H1 (cell line): ENCODE data around the gene TSR3. TPM values are rescaled to one million over a fixed set of nuclear protein-coding genes. Genes with fewer than 3 reads are reported as not detected.

Experiments used
- CTCF ChIA-PET: fragments of 300-600 bp; sonication (Branson Sonifier 250); formaldehyde crosslinking; loops from one replicate; lab custom pipeline; 2021; ENCODE audit not compliant: partially characterized antibody; lab: Charles Lee
- POLR2A ChIA-PET: fragments of 300-600 bp; sonication (Branson Sonifier 250); formaldehyde crosslinking; loops from one replicate; lab custom pipeline; 2021; ENCODE audit warnings: inconsistent platforms; ENCODE audit not compliant: partially characterized antibody; lab: Charles Lee
- DNase-seq, 2 experiments: peaks; one replicate each; pipeline versions ENCODE4 v3.0.0 to v3.0.0-alpha.2; 2010 to 2022; ENCODE audit warnings: low spot score in 2 of 2, low read depth in 1 of 2, mixed read lengths in 1 of 2
- FAIRE-seq: peaks from 2 replicates; lab custom pipeline; 2011; peaks lifted over from hg19 to GRCh38; lab: Jason Lieb, UNC
- H2AFZ ChIP-seq: 2 replicates; pipeline ENCODE4 v1.8.1; 2012; ENCODE audit warnings: low read length, inconsistent platforms
- H2AK5ac ChIP-seq: 2 replicates; pipeline ENCODE4 v1.6.1; 2013; ENCODE audit warnings: low read depth, low read length
- H2BK120ac ChIP-seq: replicated peaks from 2 replicates; pipeline ENCODE3; 2013; ENCODE audit warnings: low read depth, low read length, inconsistent platforms
- H2BK12ac ChIP-seq: 2 replicates; pipeline ENCODE4 v1.6.1; 2013; ENCODE audit warnings: low read depth, low read length
- H2BK15ac ChIP-seq: 2 replicates; pipeline ENCODE4 v1.6.1; 2013; ENCODE audit warnings: low read length
- H2BK20ac ChIP-seq: 2 replicates; pipeline ENCODE4 v1.6.1; 2013; ENCODE audit warnings: low read length
- H2BK5ac ChIP-seq: 2 replicates; pipeline ENCODE4 v1.6.1; 2013; ENCODE audit warnings: low read depth, low read length
- H3K14ac ChIP-seq: 2 replicates; pipeline ENCODE4 v1.6.1; 2013; ENCODE audit warnings: inconsistent platforms; ENCODE audit not compliant: insufficient read length
- H3K18ac ChIP-seq: 2 replicates; pipeline ENCODE4 v1.6.1; 2013; ENCODE audit warnings: low read length; ENCODE audit errors: extremely low read depth
- H3K23ac ChIP-seq: 2 replicates; pipeline ENCODE4 v1.6.1; 2013; ENCODE audit warnings: inconsistent platforms; ENCODE audit not compliant: insufficient read length
- H3K23me2 ChIP-seq: 2 replicates; pipeline ENCODE4 v1.6.1; 2013; ENCODE audit warnings: low read depth, low read length
- H3K27ac ChIP-seq: 2 replicates; pipeline ENCODE4 v1.6.1; 2011; ENCODE audit warnings: low read depth, low read length, inconsistent platforms
- H3K27me3 ChIP-seq, 4 experiments: replicated peaks in 1 of 4; 1 replicate in 1 of 4; 2 replicates in 3 of 4; pipeline versions ENCODE4 v1.6.1 to v1.8.1; 2011 to 2013; ENCODE audit warnings: low read length in 3 of 4, mild to moderate bottlenecking in 3 of 4, inconsistent platforms in 2 of 4, mixed read lengths in 2 of 4, moderate library complexity in 1 of 4; ENCODE audit not compliant: control insufficient read depth in 3 of 4, insufficient read depth in 3 of 4; ENCODE audit errors: extremely low read depth in 1 of 4
- H3K36me3 ChIP-seq, 4 experiments: 2 replicates each; pipeline versions ENCODE4 v1.6.1 to v1.8.1; 2011 to 2013; ENCODE audit warnings: mild to moderate bottlenecking in 4 of 4, low read length in 3 of 4, moderate library complexity in 2 of 4, control low read depth in 1 of 4, inconsistent platforms in 1 of 4; ENCODE audit not compliant: insufficient read depth in 4 of 4, control insufficient read depth in 2 of 4
- H3K4ac ChIP-seq: replicated peaks from 2 replicates; pipeline ENCODE3; 2013; ENCODE audit warnings: low read length, low read depth, mixed read lengths, inconsistent platforms; ENCODE audit not compliant: insufficient read length
- H3K4me1 ChIP-seq, 4 experiments: replicated peaks in 1 of 4; 1 replicate in 1 of 4; 2 replicates in 3 of 4; pipeline versions ENCODE4 v1.6.1 to v1.8.1; 2011 to 2013; ENCODE audit warnings: low read length in 3 of 4, inconsistent platforms in 2 of 4, mixed read lengths in 1 of 4; ENCODE audit not compliant: insufficient read depth in 4 of 4, control insufficient read depth in 3 of 4
- H3K4me2 ChIP-seq, 2 experiments: 2 replicates each; pipeline versions ENCODE4 v1.6.1 to v1.8.1; 2011 to 2013; ENCODE audit warnings: low read depth in 2 of 2, low read length in 2 of 2, control low read depth in 1 of 2, inconsistent platforms in 1 of 2, mild to moderate bottlenecking in 1 of 2; ENCODE audit not compliant: insufficient read depth in 1 of 2
- H3K4me3 ChIP-seq, 4 experiments: fragments of 200-600, 300-600 bp in 1 of 4; sonication (generic), shearing (Covaris generic), sonication (Bioruptor Twin) in 1 of 4; 2 replicates each; pipeline versions ENCODE4 v1.5.1 to v1.8.1; 2011 to 2016; ENCODE audit warnings: low read length in 4 of 4, low read depth in 3 of 4, control low read depth in 2 of 4, inconsistent platforms in 2 of 4, mild to moderate bottlenecking in 2 of 4, mixed read lengths in 1 of 4, moderate library complexity in 1 of 4; ENCODE audit not compliant: insufficient read depth in 2 of 4; ENCODE audit errors: extremely low read depth in 1 of 4
- H3K56ac ChIP-seq: replicated peaks from 2 replicates; pipeline ENCODE3; 2013; ENCODE audit warnings: low read depth, mild to moderate bottlenecking, mixed read lengths, low read length, inconsistent platforms; ENCODE audit not compliant: insufficient read length
- H3K79me1 ChIP-seq: 2 replicates; pipeline ENCODE4 v1.6.1; 2013; ENCODE audit warnings: low read depth, low read length, control low read depth
- H3K79me2 ChIP-seq, 2 experiments: 2 replicates each; pipeline versions ENCODE4 v1.6.1 to v1.8.1; 2012 to 2013; ENCODE audit warnings: low read length in 2 of 2, mild to moderate bottlenecking in 2 of 2, inconsistent platforms in 1 of 2; ENCODE audit not compliant: insufficient read depth in 2 of 2, control insufficient read depth in 1 of 2
- H3K9ac ChIP-seq, 4 experiments: replicated peaks in 1 of 4; 1 replicate in 1 of 4; 2 replicates in 3 of 4; pipeline versions ENCODE4 v1.6.1 to v1.8.1; 2011 to 2013; ENCODE audit warnings: low read depth in 3 of 4, low read length in 3 of 4, control low read depth in 2 of 4, mild to moderate bottlenecking in 2 of 4, moderate library complexity in 2 of 4, inconsistent platforms in 1 of 4; ENCODE audit errors: extremely low read depth in 1 of 4
- H3K9me3 ChIP-seq, 2 experiments: 2 replicates each; pipeline versions ENCODE4 v1.6.1 to v1.8.1; 2012 to 2013; ENCODE audit warnings: mild to moderate bottlenecking in 2 of 2, moderate library complexity in 2 of 2, control low read depth in 1 of 2, inconsistent platforms in 1 of 2, low read depth in 1 of 2, low read length in 1 of 2, mixed read lengths in 1 of 2; ENCODE audit not compliant: insufficient read depth in 2 of 2
- H4K20me1 ChIP-seq, 2 experiments: replicated peaks in 1 of 2; 2 replicates each; pipeline versions ENCODE3 to v1.8.1; 2011 to 2013; ENCODE audit warnings: inconsistent platforms in 2 of 2, low read length in 2 of 2, mild to moderate bottlenecking in 1 of 2; ENCODE audit not compliant: insufficient read depth in 2 of 2, control insufficient read depth in 1 of 2
- H4K5ac ChIP-seq: 2 replicates; pipeline ENCODE4 v1.6.1; 2013; ENCODE audit warnings: low read length, low read depth, mixed read lengths, inconsistent platforms; ENCODE audit not compliant: insufficient read length
- H4K8ac ChIP-seq: 2 replicates; pipeline ENCODE4 v1.8.0; 2013; ENCODE audit warnings: mild to moderate bottlenecking, moderate library complexity, low read length, inconsistent platforms; ENCODE audit not compliant: insufficient read depth; ENCODE audit errors: extremely low read depth
- H4K91ac ChIP-seq: replicated peaks from 2 replicates; pipeline ENCODE3; 2013; ENCODE audit warnings: low read length, mixed read lengths, inconsistent platforms; ENCODE audit not compliant: insufficient read length
- SP1 ChIP-seq: IDR thresholded peaks from 2 replicates; pipeline ENCODE4 v1.6.1; 2011; ENCODE audit warnings: low read depth, low read length
- SUZ12 ChIP-seq: fragments of 200-600 bp; sonication (generic); IDR thresholded peaks from 2 replicates; pipeline ENCODE4 v1.6.1; 2012; ENCODE audit warnings: mild to moderate bottlenecking, inconsistent platforms, low read length, moderate library complexity, mixed read lengths
- WGBS, 2 experiments: shearing (Covaris generic) in 1 of 2; methylation state at CpG; one replicate each; pipeline versions ENCODE4 v1.1.6 to v1.1.7; 2013 to 2015; ENCODE audit warnings: low lambda C conversion rate in 2 of 2, mixed read lengths in 2 of 2, inconsistent platforms in 1 of 2, low coverage in 1 of 2, missing lambda C conversion rate in 1 of 2; ENCODE audit not compliant: insufficient replicate concordance in 2 of 2, insufficient coverage in 1 of 2, insufficient read length in 1 of 2; ENCODE audit errors: extremely low coverage in 1 of 2, missing lambda C conversion rate in 1 of 2; 5-methylcytosine and 5-hydroxymethylcytosine counted together
- polyA plus RNA-seq, 7 experiments: library from polyadenylated mRNA; depleted of rRNA in 3 of 7; stranded (reverse) in 5 of 7; unstranded in 2 of 7; fragments of >200 nt in 5 of 7; fragments of 200-250 nt in 2 of 7; gene quantifications; 1 replicate in 5 of 7; 2 replicates in 1 of 7; 4 replicates in 1 of 7; pipeline versions ENCODE4 v1.2.1 to v1.2.3, GENCODE V29; 2011 to 2013; ENCODE audit warnings: missing spikeins in 2 of 7, mixed read lengths in 2 of 7
- total RNA-seq: library from RNA; stranded (reverse); fragmentation: NEBNext Ultra II Directional; extraction: Animal tissue kit (Norgen Biotek cat#: 25700); gene quantifications from 2 replicates; pipeline ENCODE4 v1.2.1, GENCODE V29; 2021

TSR3 gene
- total and polyA plus RNA-seq, 2 of the 8 experiments (the other 6 are each of a cell fraction or from before 2014, with no cell fraction given), result 43.1 to 52.3 TPM

- H4K91ac ChIP-seq, result no peak overlapping the region
- peak overlapping the region in 2 of 4 experiments; percentile 19 to 58; a peak in 4 of 8 replicates for H3K4me3 ChIP-seq
- H3K27me3 ChIP-seq, result peaks cover 19 to 53% (median 40%) of the 10 kb centered on the region in 4 experiments
- DNase-seq (no peak), FAIRE-seq (no peak)
- H2BK20ac ChIP-seq, result no peak overlapping the region
- no peak overlapping the region for H2BK120ac ChIP-seq
- H3K23ac ChIP-seq, result no peak overlapping the region
- H3K27ac ChIP-seq, result no peak overlapping the region
- H3K9me3 ChIP-seq, result peaks cover 5 to 8% of the 10 kb centered on the region in 2 experiments; a peak in 2 of 4 replicates
- H3K23me2 ChIP-seq, result peaks cover 13% of the 10 kb centered on the region; the same call in 1 of the 2 replicates
- ChIA-PET POLR2A (interaction anchor here (0.6 to 2.6 kb wide), 7 partner anchors 8 to 48 kb away, joined by 3 to 13 read pairs (median 4); partner anchors contain the start of gene UBE2I), CTCF (interaction anchor here (0.6 to 5.2 kb wide), 7 partner anchors 11 to 259 kb away, joined by 3 to 43 read pairs (median 3); no protein-coding TSS in a partner anchor)
- H2AK5ac ChIP-seq, result no peak overlapping the region
- H3K79me1 ChIP-seq, result no peaks in the 10 kb centered on the region
- H3K4me2 ChIP-seq, result peak overlapping the region; percentile 72 to 87
- H2AFZ ChIP-seq, result no peak overlapping the region
- H3K18ac ChIP-seq, result no peak overlapping the region
- H3K4ac ChIP-seq, result no peak overlapping the region
- H2BK12ac ChIP-seq, result no peak overlapping the region
- no peak overlapping the region for H3K9ac ChIP-seq
- no peak overlapping the region for H4K5ac ChIP-seq
- 40% methylated on average over 5 of the region's 9 CpGs; no CpG with 5 or more reads in 1 of the 2 experiments for WGBS, 2 experiments
- H3K4me1 ChIP-seq, result peaks cover 0 to 15% (median 13%) of the 10 kb centered on the region in 4 experiments; a peak in 4 of 7 replicates
- peaks cover 7 to 18% of the 10 kb centered on the region in 2 experiments for H4K20me1 ChIP-seq
- H4K8ac ChIP-seq, result no peak overlapping the region
- no peak overlapping the region for H2BK5ac ChIP-seq
- TF ChIP-seq SUZ12 (peak; percentile 23; the same call in 1 of the 2 replicates), SP1 (no peak)
- no peak overlapping the region for H3K56ac ChIP-seq
- no peaks in the 10 kb centered on the region for H3K79me2 ChIP-seq
- no peak overlapping the region for H3K14ac ChIP-seq
- no peak overlapping the region; the same call in 1 of the 2 replicates for H2BK15ac ChIP-seq
- H3K36me3 ChIP-seq, result no peaks in the 10 kb centered on the region
Measured at GRCh38 chr16:1334739-1335138, 16.9 kb downstream of the TSR3 start.
